Activated CD4-positive, alpha-beta T cell treated with anti-CD3 and anti-CD28 coated beads, Interleukin-2, amount 50 U/mL, for 4 hours (primary cell): ENCODE results near the gene PHACTR2.
"Not testable (repeated sequence)": the region's sequence is repeated elsewhere in the genome, so short reads cannot be mapped to it uniquely, and the experiment has no call there.

ENCODE experiments used
- DNase-seq, 2 experiments: peaks; one replicate each; pipeline ENCODE4 v3.0.0-alpha.2; 2020

Gene PHACTR2

DNA sequence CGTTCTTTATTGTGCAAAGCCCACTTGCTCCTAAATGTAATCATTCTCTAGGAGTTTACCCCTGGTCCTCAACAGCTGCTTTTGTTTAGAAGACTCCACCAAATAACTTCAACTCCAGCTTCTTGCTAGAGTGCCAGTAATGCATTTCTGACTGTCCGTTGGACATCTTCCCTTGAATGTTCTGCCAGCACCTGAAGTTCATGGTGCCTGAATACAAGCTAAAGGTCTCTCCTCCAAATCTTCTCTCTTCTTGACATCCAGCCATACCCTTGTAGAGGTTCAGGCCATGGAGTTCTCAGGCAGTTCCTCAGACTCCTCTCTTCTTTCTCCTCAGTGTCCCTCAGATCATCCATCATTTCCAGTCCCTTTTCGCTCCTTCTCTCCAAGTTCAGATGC is 21.7 kb downstream of the PHACTR2 start:
- DNase-seq, result no peak

DNA sequence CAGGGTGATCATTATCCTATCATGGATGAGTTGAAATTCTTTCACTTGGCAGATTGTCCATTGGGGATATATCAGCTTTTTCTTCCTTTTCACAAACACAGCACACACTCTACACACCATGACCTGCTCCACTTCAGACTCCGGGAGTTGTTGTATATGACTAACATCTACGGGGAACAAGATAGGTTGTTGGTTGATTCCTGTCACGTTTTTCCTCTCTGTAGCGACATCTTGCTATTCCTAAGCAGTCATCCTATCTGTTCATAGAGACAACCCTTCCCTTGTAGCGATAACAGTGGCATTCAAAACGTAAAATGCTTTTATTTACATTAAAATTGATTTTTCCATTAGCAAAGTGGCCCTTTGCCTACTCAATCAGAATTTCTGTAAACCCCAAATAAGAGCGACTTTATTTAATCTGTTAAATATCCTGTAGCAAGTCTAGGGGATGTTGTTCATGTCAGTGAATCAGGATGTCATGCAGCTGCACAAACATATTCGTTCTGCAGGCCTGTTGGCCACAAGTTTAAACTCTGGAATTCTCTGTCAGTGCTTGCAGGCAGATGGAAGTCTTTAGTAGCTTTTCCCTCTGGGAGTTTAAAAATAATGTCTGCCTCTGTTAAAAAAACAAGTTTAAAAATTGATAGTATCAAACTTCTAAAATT is 23.1 kb downstream of the PHACTR2 start:
- no peak for DNase-seq

DNA sequence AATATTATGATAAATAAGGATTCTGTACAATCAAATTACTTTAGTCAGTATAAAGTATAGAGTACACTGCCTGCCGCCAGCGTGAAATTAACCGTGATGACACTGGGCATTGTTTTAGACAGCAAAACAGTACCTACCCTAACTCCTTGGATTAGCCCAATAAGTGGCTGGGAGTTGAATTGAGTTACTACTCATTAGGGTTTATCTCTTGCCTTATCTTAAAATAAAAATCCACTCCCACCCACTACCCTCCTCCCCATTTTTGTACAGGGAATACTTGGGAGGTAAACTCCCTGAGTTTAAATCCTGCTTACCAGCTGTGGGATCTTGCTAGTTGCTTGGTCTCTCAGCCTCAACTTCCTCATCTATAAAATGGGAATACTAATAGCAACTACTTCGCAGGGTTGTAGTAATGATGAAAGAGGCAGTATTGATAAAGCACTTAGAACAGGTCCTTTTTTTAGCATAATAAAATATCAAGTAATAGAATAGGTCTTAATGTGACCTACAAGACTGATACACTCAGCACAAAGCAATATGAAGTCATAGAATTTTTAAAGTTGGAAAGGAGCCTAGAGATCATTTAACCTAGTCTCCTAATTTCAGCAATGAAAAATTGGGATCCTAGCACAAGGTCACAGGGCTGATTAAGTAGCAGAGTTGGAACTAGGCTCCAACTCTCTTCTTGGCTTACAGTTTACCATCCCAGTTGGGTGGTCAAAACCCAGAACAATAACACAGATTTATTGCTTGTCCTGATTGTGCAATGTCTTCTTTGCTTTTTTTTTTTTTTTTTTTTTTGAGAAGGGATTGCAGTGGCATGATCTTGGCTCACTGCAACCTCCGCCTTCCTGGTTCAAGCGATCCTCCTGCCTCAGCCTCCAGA is 23.8 kb downstream of the PHACTR2 start:
- DNase-seq, result no peak

DNA sequence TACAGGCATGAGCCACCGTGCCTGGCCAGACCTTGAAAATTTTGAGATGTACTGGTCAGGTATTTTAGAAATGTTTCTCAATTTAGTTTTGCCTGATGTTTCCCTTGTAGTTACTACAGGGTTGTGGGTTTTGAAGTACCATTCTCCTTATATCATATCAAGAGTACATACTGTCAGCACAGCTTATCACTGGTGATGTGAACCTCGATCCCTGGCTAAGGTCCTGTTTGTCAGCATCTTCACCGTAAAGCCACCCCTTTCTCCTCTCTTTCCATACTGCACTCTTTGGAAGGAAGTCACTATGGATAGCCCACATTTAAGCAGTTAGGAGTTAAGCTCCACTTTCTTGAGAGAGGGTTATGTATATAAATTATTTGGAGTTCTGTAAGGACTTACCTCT is 27.8 kb downstream of the PHACTR2 start:
- DNase-seq, result no peak

DNA sequence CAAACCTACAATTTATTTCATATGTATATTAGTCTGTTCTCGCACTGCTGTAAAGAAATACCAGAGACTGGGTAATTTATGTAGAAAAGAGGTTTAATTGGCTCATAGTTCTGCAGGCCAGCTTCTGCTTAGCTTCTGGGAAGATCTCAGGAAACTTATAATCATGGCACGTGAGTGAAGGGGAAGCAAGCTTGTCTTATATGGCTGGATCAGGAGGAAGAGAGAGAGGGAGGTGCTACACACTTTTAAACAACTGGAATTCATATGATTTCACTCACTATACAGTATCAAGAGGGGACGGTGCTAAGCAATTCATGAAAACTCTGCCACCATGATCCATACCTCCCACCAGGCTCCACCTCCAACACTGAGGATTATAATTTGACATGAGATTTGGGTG is 29.9 kb downstream of the PHACTR2 start:
- DNase-seq, result no peak

DNA sequence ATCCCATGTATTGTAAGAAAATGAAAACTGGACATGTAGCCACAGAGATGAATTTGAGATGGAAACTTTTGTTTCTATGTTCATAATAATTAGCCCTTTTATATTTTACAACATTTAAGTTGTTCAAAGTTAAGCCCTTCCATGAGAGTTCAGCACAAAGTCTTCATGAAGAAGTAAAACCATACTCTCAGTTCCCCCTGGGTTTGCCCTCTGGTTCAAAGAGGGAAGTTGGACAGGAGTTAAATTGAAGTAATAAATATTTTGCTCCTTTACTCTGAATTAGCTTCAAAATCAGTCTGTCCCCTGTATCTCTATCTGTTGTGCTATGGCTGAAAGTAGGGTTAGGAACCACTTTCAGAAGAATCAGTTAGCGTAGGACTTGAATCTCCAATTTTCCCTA is 31.1 kb downstream of the PHACTR2 start:
- no peak for DNase-seq

DNA sequence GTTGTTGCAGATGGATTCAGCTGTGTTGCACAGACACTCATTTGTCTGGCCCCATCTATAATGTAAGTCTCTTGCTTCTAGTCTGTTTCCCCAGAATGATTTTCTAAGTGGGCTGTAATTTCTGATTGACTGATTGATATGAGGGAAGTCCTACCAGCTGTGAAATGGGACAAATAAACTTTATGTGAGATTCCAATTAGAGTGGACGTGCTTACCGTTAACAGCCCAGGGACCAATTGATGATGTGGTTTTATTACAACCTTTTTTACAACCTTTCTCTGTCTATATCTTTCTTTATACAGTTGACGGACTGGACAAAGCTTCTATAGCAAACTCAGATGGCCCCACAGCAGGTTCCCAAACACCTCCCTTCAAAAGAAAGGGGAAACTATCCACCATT is 33.9 kb downstream of the PHACTR2 start:
- DNase-seq, result no peak

DNA sequence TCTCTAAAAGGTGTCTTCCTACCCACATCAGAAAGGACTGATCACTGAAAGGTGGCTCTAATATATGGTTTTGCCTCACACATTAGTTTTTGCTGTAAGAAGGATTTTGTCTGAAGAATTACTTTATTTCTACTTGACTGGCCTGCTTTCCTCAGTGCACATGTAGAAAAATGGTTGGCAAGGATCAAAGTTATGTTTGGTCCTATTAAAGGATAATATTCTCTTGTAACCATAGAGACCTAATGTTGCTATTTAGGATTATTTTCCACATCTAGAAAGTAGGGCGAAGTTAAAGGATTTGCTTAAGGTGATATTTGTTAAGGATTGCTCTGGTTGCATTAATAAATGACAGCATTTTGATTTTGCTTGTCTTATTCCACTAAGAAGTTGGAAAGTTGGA is 40.7 kb downstream of the PHACTR2 start:
- DNase-seq, result no peak

DNA sequence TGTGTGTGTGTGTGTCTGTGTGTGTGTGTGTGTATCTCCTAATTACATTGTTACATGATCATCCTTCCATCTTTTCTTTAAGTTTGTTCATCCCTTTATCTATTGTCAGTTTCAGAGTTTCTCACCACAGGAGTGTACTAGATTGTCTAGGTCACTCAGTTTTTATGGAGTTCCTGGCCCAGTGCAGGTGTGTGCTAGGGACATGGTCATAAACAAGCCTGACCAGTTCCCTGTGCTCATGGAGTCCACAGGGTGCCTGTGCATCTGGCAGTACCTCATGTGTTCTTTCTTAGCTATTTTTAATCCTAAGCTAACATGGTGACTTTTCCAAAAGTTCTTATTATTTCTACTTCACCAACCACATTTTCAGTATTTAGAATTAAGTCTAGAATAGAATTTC is 43.9 kb downstream of the PHACTR2 start:
- DNase-seq, result no peak

DNA sequence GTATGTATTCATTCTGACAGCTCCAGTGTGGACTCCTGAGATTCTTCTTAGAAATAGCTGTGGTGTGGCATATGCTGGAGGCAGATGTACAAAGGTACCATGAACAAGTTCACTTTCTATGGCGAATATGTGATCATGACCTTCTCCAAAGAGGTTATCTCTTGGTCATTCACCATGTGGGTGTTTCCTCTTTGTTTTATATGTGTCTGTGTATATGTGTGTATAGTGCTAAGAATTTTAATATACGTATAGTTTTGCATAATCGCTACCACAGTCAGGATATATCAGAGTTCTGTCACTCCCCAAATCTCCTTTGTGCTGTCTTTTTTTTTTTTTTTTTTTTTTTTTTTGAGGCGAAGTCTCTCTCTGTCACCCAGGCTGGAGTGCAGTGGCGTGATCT is 47.1 kb downstream of the PHACTR2 start:
- no peak for DNase-seq

DNA sequence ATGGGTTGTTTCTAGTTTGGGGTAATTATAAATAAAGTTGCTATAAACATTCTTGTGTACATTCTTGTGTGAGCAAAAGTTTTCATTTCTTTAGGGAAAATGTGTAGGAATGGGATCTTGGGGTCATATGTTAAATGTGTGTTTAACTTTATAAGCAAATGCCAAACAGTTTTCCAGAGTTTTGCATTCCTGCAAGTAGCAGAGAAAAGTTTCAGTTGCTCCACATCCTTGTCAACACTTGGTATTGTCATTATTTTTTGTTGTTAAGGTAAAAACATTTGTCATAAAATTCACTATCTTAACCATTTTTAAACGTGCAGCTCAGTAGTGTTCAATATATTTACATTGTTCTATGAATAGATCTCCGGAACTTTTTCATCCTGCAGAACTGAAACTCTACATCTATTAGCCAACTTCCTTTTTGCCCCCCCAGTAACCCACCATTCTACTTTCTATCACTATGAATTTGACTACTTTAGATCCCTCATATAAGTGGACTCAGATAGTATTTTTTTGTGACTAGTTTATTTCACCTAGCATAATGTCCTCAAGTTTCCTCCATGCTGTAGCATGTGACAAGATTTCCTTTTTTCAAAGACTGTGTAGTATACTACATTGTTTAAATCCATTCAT is 48.4 kb downstream of the PHACTR2 start:
- no peak for DNase-seq

DNA sequence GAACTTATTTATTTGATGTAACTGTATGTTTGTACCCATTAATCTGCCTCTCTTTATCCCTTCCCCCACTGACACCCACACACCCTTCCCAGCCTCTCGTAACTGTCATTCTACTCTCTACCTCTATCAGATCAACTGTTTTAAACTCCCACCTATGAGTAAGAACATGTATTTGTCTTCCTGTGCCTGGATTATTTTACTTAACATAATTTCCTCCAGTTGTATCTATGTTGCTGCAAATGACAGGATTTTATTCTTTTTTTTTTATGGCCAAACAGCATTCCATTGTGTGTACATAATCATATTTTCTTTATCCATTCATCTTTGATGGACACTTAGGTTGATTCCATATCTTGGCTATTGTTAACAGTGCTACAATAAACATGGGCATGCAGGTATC is 49.3 kb downstream of the PHACTR2 start:
- DNase-seq, result no peak

DNA sequence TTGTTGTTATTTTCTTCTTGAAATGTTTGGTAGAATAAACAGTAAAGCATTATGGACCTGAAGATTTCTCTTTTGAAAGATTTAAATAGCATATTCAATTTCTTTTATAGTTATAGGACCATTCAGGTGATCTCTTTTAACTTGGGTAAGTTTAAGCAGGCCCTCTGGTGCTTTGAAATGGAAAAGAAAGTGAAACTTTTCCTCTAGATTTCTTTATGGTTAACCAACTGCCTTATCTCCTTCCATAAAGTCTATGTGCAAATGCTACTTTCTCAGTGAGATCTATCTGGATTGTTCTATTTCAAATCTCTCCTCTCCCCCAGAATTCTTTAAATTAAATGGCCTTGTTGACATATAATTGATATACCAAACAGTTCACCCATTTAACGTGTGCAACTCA is 54.0 kb downstream of the PHACTR2 start:
- no peak for DNase-seq

DNA sequence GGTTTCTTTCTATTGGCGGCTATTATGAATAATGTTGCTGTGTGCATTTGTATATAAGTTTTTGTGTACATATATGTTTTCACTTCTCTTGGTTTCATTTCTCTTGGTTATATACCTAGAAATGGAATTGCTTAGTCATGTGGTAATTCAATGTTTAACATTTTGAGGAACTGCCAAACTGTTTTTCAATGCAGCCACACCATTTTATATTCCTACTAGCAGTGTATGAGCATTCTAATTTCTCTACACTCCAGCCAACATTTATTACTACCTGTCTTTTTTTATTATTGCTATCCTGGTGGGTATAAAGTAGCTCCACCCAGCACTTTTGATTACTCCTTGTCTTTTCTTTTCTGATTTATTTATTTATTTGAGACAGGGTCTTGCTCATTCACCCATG is 54.8 kb downstream of the PHACTR2 start:
- no peak for DNase-seq

DNA sequence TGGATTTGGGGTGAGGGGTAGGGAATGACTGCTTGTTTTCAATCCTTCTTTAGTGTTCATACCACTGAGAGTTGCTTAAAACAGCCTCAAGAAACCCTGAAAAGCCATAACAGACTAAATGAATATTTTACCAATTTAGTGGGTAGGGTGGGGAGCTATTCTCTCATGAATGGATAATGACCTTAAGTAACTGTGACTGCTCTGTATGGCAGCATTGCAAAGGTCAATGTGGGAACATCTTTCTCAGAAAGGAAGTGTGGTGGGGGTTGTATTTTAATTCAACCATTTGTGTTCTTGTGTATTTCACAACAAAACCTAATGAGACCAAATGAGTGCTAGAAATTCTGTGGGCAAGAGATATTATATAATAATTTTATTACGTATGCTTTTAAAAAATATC is 55.7 kb downstream of the PHACTR2 start:
- DNase-seq, result no peak

DNA sequence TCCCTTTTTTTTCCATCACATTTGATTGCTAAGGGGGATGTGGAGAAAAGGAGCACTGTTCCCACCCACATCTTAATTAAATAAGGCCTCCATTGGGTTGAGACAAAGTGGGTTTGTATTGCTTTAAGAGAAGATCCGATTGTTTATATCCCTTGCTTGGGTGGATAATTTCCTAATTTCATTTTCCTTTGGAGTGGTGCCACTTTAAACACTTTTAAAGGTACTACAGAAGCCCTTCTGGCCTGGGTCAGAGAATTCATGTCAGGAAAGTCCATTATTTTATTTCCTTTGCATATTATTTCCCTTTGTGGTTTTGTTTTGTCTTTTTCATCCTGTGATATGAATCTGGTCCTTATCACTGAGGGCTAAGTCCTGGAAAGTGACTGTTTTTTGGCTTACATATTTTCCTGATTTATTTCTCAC is 56.9 kb downstream of the PHACTR2 start:
- DNase-seq, result no peak

DNA sequence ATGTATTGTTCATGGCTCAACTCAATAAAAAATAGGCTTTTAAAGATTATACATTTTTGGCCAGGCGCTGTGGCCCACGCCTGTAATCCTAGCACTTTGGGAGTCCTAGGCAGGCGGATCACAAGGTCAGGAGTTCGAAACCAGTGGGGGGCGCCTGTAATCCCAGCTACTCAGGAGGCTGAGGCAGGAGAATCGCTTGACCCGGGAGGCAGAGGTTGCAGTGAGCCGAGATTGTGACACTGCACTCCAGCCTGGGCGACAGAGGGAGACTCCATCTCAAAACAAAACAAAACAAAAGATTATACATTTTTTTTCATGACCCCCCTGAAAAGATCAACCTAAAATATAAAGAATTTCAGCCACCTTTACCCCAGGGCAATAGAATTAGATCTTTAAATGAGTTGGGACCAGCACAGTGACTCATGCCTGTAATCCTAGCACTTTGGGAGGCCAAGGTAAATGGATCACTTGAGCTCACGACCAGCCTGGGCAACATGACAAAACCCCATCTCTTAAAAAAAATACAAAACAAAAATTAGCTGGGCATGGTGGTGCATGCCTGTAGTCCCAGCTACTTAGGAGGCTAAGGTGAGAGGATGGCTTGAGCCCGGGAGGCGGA is 60.4 kb downstream of the PHACTR2 start:
- DNase-seq, result not testable (repeated sequence)

DNA sequence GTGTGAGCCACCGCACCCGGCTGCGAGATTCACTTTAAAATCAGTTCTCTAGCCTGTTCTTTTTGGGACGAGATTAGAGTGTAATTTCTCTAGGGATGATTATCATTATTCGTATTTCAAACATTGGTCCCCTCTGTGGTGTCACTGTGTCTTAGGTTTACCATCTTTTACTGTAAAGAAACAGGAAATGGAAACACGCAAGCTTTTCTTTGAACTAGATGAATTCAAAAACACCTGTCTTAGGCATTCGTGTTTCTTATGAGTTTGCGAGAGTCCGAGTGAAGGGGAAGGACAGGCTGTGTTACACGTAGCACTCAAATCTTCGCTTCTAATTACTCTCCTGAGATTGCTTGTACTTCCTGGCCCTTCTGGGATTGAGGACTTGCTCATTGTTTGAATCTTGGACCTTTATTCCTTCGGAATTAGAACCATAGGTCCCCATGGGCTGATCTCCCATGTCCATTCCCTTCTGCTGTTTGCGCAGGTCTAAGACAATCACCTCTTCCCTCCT is 61.6 kb downstream of the PHACTR2 start:
- no peak for DNase-seq

DNA sequence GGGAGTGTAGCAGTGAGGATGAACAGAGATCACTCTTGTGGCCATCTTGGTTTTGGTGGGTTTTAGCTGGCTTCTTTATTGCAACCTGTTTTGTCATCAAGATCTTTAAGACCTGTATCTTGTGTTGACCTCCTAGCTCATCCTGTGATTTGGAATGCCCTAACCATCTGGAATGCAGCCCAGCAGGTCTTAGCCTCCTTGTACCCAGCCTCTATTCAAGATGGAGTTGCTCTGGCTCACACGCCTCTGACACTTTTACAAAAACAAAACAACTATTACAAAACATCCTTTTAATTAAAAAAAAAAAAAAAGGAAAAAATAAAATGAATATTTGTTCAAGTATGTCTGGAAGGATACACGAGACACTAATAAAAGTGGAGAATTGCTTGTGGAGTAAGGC is 62.4 kb downstream of the PHACTR2 start:
- no peak for DNase-seq

DNA sequence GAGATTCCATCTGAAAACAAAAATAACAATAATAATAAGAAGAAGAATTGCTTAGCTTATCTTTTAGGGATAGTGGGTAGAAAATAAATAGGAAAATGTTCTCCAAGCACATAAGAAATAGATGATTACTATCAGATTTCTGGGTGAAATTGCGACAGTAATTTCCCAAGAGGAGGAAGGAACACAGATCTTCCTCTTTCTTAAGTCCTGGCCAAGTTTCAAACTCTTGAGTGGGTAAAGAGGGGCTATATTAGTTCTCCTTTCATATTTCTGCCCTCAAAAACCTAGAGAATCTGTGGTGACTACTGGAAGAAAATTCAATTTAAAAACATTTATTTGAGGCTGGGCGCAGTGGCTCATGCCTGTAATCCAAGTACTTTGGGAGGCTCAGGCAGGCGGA is 63.7 kb downstream of the PHACTR2 start:
- DNase-seq, result no peak

DNA sequence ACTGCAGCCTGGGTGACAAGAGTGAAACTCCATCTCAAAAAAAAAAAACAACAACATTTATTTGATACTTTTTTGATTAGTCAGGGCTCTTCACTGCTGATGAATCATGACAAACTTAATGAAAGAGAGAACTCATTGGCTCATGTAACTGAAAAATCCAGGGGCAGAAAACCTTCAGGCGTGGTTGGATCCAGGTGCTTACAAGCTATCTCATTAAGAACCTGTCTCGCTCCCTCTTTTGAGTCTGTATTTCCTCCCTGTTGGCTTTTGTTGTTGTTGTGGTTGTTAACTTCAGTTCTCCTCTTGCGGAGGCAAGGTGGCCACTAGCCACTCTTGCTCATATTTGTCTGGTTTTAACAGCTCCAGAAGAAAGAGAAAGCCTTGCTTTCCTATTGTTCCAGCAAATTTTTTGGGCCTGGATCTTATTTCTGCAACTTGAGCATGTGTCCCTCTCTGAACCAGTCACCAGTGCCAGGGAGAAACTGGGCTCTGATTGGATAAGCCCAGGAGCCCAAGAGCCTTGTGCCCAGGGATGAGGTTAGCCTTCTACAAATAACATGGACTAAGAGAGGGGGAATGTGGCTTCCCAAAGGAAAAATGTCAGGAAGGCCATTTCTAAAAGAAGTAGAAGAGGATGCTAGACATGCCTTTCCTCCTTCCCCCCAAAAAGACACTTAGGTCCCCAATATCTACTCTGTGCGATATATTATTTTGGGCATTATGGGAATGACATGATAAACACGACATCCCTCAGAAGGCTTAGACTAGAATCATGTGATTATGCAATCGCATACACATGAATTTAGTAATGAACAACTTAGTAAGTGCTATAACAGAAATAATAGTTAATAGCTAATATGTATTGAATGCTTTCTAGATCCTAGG is 64.5 kb downstream of the PHACTR2 start:
- no peak for DNase-seq

DNA sequence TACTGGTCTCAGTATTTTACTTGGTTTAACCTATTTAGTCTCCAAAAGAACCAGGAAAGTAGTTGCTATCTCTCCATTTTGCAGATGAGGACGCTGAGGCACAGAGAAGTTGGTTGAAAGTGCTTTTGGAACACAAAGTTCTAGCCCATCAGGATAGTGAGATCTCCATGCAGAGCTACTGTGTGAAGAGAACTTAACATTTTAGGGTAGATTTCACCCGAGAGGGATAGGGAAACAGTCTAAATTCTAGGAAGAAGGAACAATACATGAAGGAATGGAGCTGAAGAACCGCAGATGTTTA is 65.1 kb downstream of the PHACTR2 start:
- no peak for DNase-seq
